K562 (cell line): Measurements from ENCODE around the gene AJAP1. TPM values are rescaled to one million over a fixed set of nuclear protein-coding genes. Genes with fewer than 3 reads are reported as not detected.

Experiments
- ATAC-seq: fragments of 200-7000 bp; cut with Tn5 transposase; 3 replicates; pipeline ENCODE4 v1.9.1; 2020; ENCODE audit warnings: moderate library complexity
- BruUV-seq: library from RNA; stranded (reverse); fragments of 400-500 nt; replicated peaks from 2 replicates; lab custom pipeline; 2021; lab: Mats Ljungman, UMichigan
- CTCF ChIA-PET: fragments of 300-600 bp; formaldehyde crosslinking; extraction: SDS; loops from one replicate; lab custom pipeline; 2021; ENCODE audit warnings: low intra/inter-chr PET ratio; lab: Yijun Ruan, JAX
- POLR2A ChIA-PET: fragments of 300-600, 350-650 bp; sonication (Branson Sonifier 250); formaldehyde crosslinking; extraction: SDS; loops from one replicate; lab custom pipeline; 2021; ENCODE audit warnings: antibody characterized with exemption, inconsistent platforms; lab: Yijun Ruan, JAX
- DNase-seq, 4 experiments: peaks; one replicate each; pipeline versions ENCODE4 v3.0.0 to v3.0.0-alpha.2; 2011 to 2018; ENCODE audit warnings: low spot score in 3 of 4, mixed read lengths in 3 of 4; ENCODE audit errors: extremely low read depth in 1 of 4
- FAIRE-seq: peaks from 2 replicates; lab custom pipeline; 2011; peaks lifted over from hg19 to GRCh38; lab: Jason Lieb, UNC
- H2AFZ ChIP-seq: 2 replicates; pipeline ENCODE4 v1.6.0; 2011; ENCODE audit warnings: low read depth, low read length, control low read depth, inconsistent platforms
- H3K27ac ChIP-seq: fragments of 200-600 bp; 3 replicates; pipeline ENCODE4 v1.8.0; 2011; ENCODE audit warnings: low read depth, mild to moderate bottlenecking, control low read depth, inconsistent platforms, low read length, moderate library complexity, mixed read lengths; ENCODE audit errors: extremely low read depth
- H3K27me3 ChIP-seq, 2 experiments: fragments of 300-600 bp in 1 of 2; 2 replicates in 1 of 2; 3 replicates in 1 of 2; pipeline versions ENCODE4 v1.6.0 to v1.8.0; 2011; ENCODE audit warnings: inconsistent platforms in 2 of 2, low read length in 2 of 2, mild to moderate bottlenecking in 1 of 2, mixed read lengths in 1 of 2, moderate library complexity in 1 of 2; ENCODE audit not compliant: control insufficient read depth in 2 of 2, insufficient read depth in 2 of 2
- H3K36me3 ChIP-seq: fragments of 300-600 bp; 3 replicates; pipeline ENCODE4 v1.8.0; 2011; ENCODE audit warnings: mild to moderate bottlenecking, low read length, inconsistent platforms; ENCODE audit not compliant: control insufficient read depth, insufficient read depth
- H3K4me1 ChIP-seq, 2 experiments: fragments of 200-600 bp in 1 of 2; replicated peaks in 1 of 2; 2 replicates in 1 of 2; 3 replicates in 1 of 2; pipeline versions ENCODE4 v1.5.1 to v1.8.0; 2011; ENCODE audit warnings: inconsistent platforms in 2 of 2, low read length in 2 of 2, mild to moderate bottlenecking in 1 of 2, mixed read lengths in 1 of 2, moderate library complexity in 1 of 2; ENCODE audit not compliant: control insufficient read depth in 2 of 2, insufficient read depth in 2 of 2
- H3K4me2 ChIP-seq: 2 replicates; pipeline ENCODE4 v1.6.1; 2011; ENCODE audit warnings: low read length, control low read depth, inconsistent platforms, mixed read lengths; ENCODE audit not compliant: insufficient read depth
- H3K4me3 ChIP-seq: fragments of 200-600 bp; sonication (generic), shearing (Covaris generic); 2 replicates; pipeline ENCODE4 v1.5.1; 2016; ENCODE audit warnings: control low read depth, inconsistent platforms
- H3K79me2 ChIP-seq: fragments of 200-600 bp; 3 replicates; pipeline ENCODE4 v1.8.0; 2011; ENCODE audit warnings: low read length, inconsistent platforms; ENCODE audit not compliant: control insufficient read depth, insufficient read depth
- H3K9ac ChIP-seq, 2 experiments: 2 replicates each; pipeline versions ENCODE4 v1.6.0 to v1.6.1; 2011; ENCODE audit warnings: low read depth in 2 of 2, low read length in 2 of 2, control low read depth in 1 of 2, inconsistent platforms in 1 of 2, mild to moderate bottlenecking in 1 of 2, mixed read lengths in 1 of 2; ENCODE audit not compliant: insufficient read depth in 1 of 2
- H3K9me1 ChIP-seq: one replicate; pipeline ENCODE4 v1.6.0; 2011; ENCODE audit warnings: inconsistent platforms, mild to moderate bottlenecking, low read length, moderate library complexity; ENCODE audit not compliant: control insufficient read depth, insufficient read depth
- H3K9me3 ChIP-seq: replicated peaks from 2 replicates; pipeline ENCODE4 v1.5.1; 2011; ENCODE audit warnings: low read depth, low read length, inconsistent platforms; ENCODE audit not compliant: control insufficient read depth, insufficient read depth
- H4K20me1 ChIP-seq: replicated peaks from 2 replicates; pipeline ENCODE4 v1.6.1; 2011; ENCODE audit warnings: low read length, inconsistent platforms, mixed read lengths; ENCODE audit not compliant: control insufficient read depth, insufficient read depth
- FOXJ3 ChIP-seq: sonication (generic); formaldehyde crosslinking; IDR thresholded peaks from 2 replicates; pipeline ENCODE4 v1.4.0; 2020; ENCODE audit warnings: mild to moderate bottlenecking, missing genetic modification reagents
- HNRNPUL1 ChIP-seq: fragments of 200-400 bp; formaldehyde crosslinking; IDR thresholded peaks from 2 replicates; pipeline ENCODE4 v1.6.1; 2017; ENCODE audit warnings: low read length
- LARP7 ChIP-seq: fragments of 450-650 bp; IDR thresholded peaks from 2 replicates; pipeline ENCODE4 v1.6.1; 2016
- POLR2H ChIP-seq: IDR thresholded peaks from 2 replicates; pipeline ENCODE4 v1.6.1; 2016; ENCODE audit warnings: missing genetic modification characterization, low read depth, mild to moderate bottlenecking, control low read depth, missing compliant biosample characterization, moderate library complexity
- SAP30 ChIP-seq: fragments of 200-600 bp; sonication (generic); IDR thresholded peaks from 2 replicates; pipeline ENCODE4 v1.6.1; 2012; ENCODE audit warnings: borderline replicate concordance, low read depth, mild to moderate bottlenecking, moderate library complexity, low read length, control low read depth, inconsistent platforms; ENCODE audit not compliant: insufficient read depth, poor library complexity, severe bottlenecking
- SP2 ChIP-seq: IDR thresholded peaks from 2 replicates; pipeline ENCODE4 v1.6.1; 2011; ENCODE audit warnings: mild to moderate bottlenecking, low read depth, low read length, moderate library complexity; ENCODE audit not compliant: poor library complexity, severe bottlenecking; ENCODE audit errors: extremely low read depth
- WGBS: fragments of 100-300 bp; shearing (Covaris generic); methylation state at CpG from one replicate; pipeline ENCODE4 v1.1.6; 2016; ENCODE audit warnings: low coverage, mixed read lengths; ENCODE audit not compliant: insufficient coverage; ENCODE audit errors: missing lambda C conversion rate; 5-methylcytosine and 5-hydroxymethylcytosine counted together
- in situ Hi-C: fragments of 300-500 bp; cut with MboI; formaldehyde crosslinking; loops from 4 replicates; pipeline ENCODE4 v1.15.0; 2018; ENCODE audit warnings: inconsistent platforms, mixed read lengths
- intact Hi-C: fragments of 100-400 bp; cut with micrococcal nuclease; formaldehyde crosslinking; loops from 2 replicates; pipeline ENCODE4 v1.14.2; 2022
- polyA plus RNA-seq, 8 experiments: library from polyadenylated mRNA; depleted of rRNA in 4 of 8; stranded (reverse) in 5 of 8; unstranded in 3 of 8; fragments of >200 nt; fragmentation: Nextera tagmentation in 2 of 8; fragmentation: Illumina TruSeq in 1 of 8; extraction: Ambion mirVana in 2 of 8; extraction: Trizol in 1 of 8; gene quantifications; 2 replicates each; pipeline versions ENCODE4 v1.2.1 to v1.2.3, GENCODE V29; 2011 to 2014; ENCODE audit warnings: inconsistent platforms in 1 of 8, missing spikeins in 1 of 8
- total RNA-seq, 7 experiments: library from RNA; depleted of rRNA in 6 of 7; stranded (reverse); fragments of >200 nt in 6 of 7; fragmentation: Illumina TruSeq in 2 of 7; extraction: Trizol in 2 of 7; gene quantifications; 2 replicates each; pipeline versions ENCODE4 v1.2.1 to v1.2.3, GENCODE V29; 2011 to 2021; ENCODE audit warnings: low replicate concordance in 1 of 7
- TF ChIP-seq, protein P1 (sequence below): fragments of 250-450 bp; sonication (Bioruptor Pico); IDR thresholded peaks from 2 replicates; pipeline ENCODE4 v1.4.0; 2020
- TF ChIP-seq, protein P2 (sequence below): sonication (generic); formaldehyde crosslinking; IDR thresholded peaks from 2 replicates; pipeline ENCODE4 v1.8.0; 2023; ENCODE audit warnings: mild to moderate bottlenecking, missing genetic modification reagents
- TF ChIP-seq, protein P3 (sequence below): fragments of 250-450 bp; sonication (Bioruptor Pico); IDR thresholded peaks from 2 replicates; pipeline ENCODE4 v1.5.0; 2020; ENCODE audit warnings: mild to moderate bottlenecking

AJAP1 gene
- total and polyA plus RNA-seq, 9 of the 15 experiments (the other 6 are each of a cell fraction or from before 2014, with no cell fraction given): not detected

DNA sequence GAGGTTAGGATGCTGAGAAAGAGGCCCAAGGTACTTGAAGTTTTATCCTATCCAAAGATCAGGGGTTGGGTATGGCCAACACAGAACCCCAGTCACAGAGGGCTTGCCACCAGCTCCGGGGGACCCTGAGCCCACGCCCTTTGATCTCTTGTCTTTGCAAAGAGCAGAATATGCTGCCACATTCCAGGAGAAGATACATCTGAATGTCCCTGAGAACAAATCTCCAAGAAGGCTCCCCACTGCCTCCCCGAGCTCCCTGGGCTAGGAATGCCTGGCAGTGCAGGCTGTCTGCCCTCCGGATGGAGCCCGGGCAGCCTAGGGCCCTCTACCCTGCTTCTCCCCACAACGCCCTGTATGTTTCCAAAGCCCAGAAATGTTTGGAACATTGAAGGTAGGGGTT, 49.2 kb downstream of the AJAP1 start:
- no TSS peak for BruUV-seq
- Histone ChIP-seq H3K4me2 (no peak overlapping the region), H2AFZ (no peak overlapping the region), H3K79me2 (no peaks in the 10 kb centered on the region), H3K4me3 (no peak overlapping the region), H3K9me3 (no peaks in the 10 kb centered on the region; the same call in 1 of the 2 replicates), H3K9ac (no peak overlapping the region), H3K27ac (no peak overlapping the region), H3K27me3 (peaks cover 0 to 18% of the 10 kb centered on the region in 2 experiments; a peak in 2 of 5 replicates), H3K4me1 (no peaks in the 10 kb centered on the region), H4K20me1 (no peaks in the 10 kb centered on the region), H3K9me1 (no peaks in the 10 kb centered on the region), H3K36me3 (no peaks in the 10 kb centered on the region)
- ChIA-PET CTCF (no interaction called here), POLR2A (interaction anchor here (0.6 kb wide), 1 partner anchor 32 kb away, joined by 3 read pairs; no protein-coding TSS in a partner anchor)
- FAIRE-seq (no peak), ATAC-seq (no peak), DNase-seq (no peak)
- TF ChIP-seq, protein P1, sequence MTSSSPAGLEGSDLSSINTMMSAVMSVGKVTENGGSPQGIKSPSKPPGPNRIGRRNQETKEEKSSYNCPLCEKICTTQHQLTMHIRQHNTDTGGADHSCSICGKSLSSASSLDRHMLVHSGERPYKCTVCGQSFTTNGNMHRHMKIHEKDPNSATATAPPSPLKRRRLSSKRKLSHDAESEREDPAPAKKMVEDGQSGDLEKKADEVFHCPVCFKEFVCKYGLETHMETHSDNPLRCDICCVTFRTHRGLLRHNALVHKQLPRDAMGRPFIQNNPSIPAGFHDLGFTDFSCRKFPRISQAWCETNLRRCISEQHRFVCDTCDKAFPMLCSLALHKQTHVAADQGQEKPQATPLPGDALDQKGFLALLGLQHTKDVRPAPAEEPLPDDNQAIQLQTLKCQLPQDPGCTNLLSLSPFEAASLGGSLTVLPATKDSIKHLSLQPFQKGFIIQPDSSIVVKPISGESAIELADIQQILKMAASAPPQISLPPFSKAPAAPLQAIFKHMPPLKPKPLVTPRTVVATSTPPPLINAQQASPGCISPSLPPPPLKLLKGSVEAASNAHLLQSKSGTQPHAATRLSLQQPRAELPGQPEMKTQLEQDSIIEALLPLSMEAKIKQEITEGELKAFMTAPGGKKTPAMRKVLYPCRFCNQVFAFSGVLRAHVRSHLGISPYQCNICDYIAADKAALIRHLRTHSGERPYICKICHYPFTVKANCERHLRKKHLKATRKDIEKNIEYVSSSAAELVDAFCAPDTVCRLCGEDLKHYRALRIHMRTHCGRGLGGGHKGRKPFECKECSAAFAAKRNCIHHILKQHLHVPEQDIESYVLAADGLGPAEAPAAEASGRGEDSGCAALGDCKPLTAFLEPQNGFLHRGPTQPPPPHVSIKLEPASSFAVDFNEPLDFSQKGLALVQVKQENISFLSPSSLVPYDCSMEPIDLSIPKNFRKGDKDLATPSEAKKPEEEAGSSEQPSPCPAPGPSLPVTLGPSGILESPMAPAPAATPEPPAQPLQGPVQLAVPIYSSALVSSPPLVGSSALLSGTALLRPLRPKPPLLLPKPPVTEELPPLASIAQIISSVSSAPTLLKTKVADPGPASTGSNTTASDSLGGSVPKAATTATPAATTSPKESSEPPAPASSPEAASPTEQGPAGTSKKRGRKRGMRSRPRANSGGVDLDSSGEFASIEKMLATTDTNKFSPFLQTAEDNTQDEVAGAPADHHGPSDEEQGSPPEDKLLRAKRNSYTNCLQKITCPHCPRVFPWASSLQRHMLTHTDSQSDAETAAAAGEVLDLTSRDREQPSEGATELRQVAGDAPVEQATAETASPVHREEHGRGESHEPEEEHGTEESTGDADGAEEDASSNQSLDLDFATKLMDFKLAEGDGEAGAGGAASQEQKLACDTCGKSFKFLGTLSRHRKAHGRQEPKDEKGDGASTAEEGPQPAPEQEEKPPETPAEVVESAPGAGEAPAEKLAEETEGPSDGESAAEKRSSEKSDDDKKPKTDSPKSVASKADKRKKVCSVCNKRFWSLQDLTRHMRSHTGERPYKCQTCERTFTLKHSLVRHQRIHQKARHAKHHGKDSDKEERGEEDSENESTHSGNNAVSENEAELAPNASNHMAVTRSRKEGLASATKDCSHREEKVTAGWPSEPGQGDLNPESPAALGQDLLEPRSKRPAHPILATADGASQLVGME: no peak
- TF ChIP-seq SP2 (no peak), HNRNPUL1 (no peak), LARP7 (no peak), FOXJ3 (CRISPR knock-in tag) (no peak), POLR2H (tag) (no peak), SAP30 (no peak)
- TF ChIP-seq, protein P2, sequence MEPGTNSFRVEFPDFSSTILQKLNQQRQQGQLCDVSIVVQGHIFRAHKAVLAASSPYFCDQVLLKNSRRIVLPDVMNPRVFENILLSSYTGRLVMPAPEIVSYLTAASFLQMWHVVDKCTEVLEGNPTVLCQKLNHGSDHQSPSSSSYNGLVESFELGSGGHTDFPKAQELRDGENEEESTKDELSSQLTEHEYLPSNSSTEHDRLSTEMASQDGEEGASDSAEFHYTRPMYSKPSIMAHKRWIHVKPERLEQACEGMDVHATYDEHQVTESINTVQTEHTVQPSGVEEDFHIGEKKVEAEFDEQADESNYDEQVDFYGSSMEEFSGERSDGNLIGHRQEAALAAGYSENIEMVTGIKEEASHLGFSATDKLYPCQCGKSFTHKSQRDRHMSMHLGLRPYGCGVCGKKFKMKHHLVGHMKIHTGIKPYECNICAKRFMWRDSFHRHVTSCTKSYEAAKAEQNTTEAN: no peak
- TF ChIP-seq, protein P3, sequence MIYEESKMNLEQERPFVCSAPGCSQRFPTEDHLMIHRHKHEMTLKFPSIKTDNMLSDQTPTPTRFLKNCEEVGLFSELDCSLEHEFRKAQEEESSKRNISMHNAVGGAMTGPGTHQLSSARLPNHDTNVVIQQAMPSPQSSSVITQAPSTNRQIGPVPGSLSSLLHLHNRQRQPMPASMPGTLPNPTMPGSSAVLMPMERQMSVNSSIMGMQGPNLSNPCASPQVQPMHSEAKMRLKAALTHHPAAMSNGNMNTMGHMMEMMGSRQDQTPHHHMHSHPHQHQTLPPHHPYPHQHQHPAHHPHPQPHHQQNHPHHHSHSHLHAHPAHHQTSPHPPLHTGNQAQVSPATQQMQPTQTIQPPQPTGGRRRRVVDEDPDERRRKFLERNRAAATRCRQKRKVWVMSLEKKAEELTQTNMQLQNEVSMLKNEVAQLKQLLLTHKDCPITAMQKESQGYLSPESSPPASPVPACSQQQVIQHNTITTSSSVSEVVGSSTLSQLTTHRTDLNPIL: no peak
- in situ Hi-C loops: no loop called here
- intact Hi-C loops: no loop called here
- 1% methylated on average over 6 of the region's 6 CpGs for WGBS
